DND-41 (cell line): Measurements from ENCODE around the gene CIBAR2.

Experiments used
- CTCF ChIP-seq: IDR thresholded peaks from 2 replicates; pipeline ENCODE4 v1.5.1; 2012; ENCODE audit warnings: borderline replicate concordance, low read length, moderate library complexity, mild to moderate bottlenecking; ENCODE audit not compliant: poor library complexity, severe bottlenecking; ENCODE audit errors: extremely low read depth
- EZH2 ChIP-seq: IDR thresholded peaks from 3 replicates; pipeline ENCODE4 v1.6.1; 2012; ENCODE audit warnings: borderline replicate concordance, low read depth, mild to moderate bottlenecking, moderate library complexity, low read length, inconsistent platforms; ENCODE audit not compliant: severe bottlenecking

GRCh38 chr16:85051683-85052082 is 60.6 kb downstream of the CIBAR2 start:
- TF ChIP-seq EZH2 (no peak), CTCF (no peak)
